Measurements from ENCODE around the gene ATG4C. TPM values are rescaled to one million over a fixed set of nuclear protein-coding genes. Genes with fewer than 3 reads are reported as not detected.

The ATG4C gene
- total RNA-seq, 2 donors from 2014 or later, result 12.6 to 14.5 TPM

GRCh38 chr1:62906428-62906886, 122.5 kb downstream of the ATG4C start:
- peak in 1 of 2 donors; percentile 4 for DNase-seq
- Mint-ChIP-seq H3K27ac (no peak overlapping the region), H3K9me3 (no peaks in the 10 kb centered on the region), H3K27me3 (ENCODE audit: low read depth) (no peaks in the 10 kb centered on the region), H3K4me1 (ENCODE audit: low read depth) (peaks cover 10% of the 10 kb centered on the region), H3K36me3 (ENCODE audit: insufficient read depth in 2 of 2) (no peaks in the 10 kb centered on the region), H3K4me3 (no peak overlapping the region)
- no peak for ATAC-seq (replicated peaks in 1 of 2)

- peaks cover 10% of the 10 kb centered on the region for H3K4me1 Mint-ChIP-seq (ENCODE audit: low read depth)
- no peaks in the 10 kb centered on the region for H3K27me3 Mint-ChIP-seq (ENCODE audit: low read depth)
- no peak overlapping the region for H3K4me3 Mint-ChIP-seq
- ATAC-seq (replicated peaks in 1 of 2), result no peak
- H3K27ac Mint-ChIP-seq, result no peak overlapping the region
- no peak for DNase-seq
- H3K9me3 Mint-ChIP-seq, result no peaks in the 10 kb centered on the region
- no peaks in the 10 kb centered on the region for H3K36me3 Mint-ChIP-seq (ENCODE audit: insufficient read depth in 2 of 2)
These were observed 124.3 kb downstream of the ATG4C start for GRCh38 chr1:62908168-62908695.

GRCh38 chr1:62912028-62912638, 128.2 kb downstream of the ATG4C start:
- Mint-ChIP-seq H3K27me3 (ENCODE audit: low read depth) (no peaks in the 10 kb centered on the region), H3K4me3 (no peak overlapping the region), H3K36me3 (ENCODE audit: insufficient read depth in 2 of 2) (no peaks in the 10 kb centered on the region), H3K4me1 (ENCODE audit: low read depth) (peaks cover 10% of the 10 kb centered on the region), H3K9me3 (no peaks in the 10 kb centered on the region), H3K27ac (no peak overlapping the region)
- ATAC-seq (replicated peaks in 1 of 2) (no peak), DNase-seq (no peak)

Other genes with a start within 250 kb of the ATG4C start
- gene ANGPTL3, start 186.6 kb upstream of the ATG4C start, total RNA-seq, result not detected
- 10 to 100 TPM in 1 of 2 donors, 1 to 10 TPM in 1; 7.6 to 10.7 TPM for gene DOCK7, start 95.7 kb upstream of the ATG4C start, total RNA-seq